ENCODE results near the gene UBE2K.

DNA sequence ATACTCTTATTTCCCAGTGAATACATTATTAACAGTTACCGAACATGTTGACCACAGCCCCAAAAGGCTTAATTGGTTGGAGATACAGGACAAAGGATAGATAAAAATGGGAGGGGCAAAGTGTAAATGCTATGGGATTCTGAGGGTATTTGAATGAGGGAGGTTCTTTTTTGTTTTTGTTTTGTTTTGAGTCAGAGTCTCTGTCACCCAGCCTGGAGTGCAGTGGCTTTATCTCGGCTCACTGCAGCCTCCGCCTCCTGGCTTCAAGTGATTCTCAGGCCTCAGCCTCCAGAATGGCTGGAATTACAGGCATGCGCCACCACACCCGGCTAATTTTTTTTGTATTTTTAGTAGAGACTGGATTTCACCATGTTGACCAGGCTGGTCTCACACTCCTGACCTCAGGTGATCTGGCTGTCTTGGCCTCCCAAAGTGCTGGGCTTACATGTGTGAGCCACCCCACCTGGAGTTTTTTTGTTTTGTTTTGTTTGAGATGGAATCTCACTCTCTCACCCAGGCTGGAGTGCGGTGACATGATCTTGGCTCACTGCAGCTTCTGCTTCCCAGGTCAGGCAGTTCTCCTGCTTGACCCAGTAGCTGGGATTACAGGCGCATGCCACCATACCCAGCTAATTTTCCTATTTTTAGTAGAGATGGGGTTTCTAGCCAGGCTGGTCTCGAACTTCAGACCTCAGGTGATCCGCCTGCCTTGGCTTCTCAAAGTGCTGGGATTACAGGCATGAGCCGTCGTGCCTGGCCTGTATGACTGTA is 9.0 kb downstream of the UBE2K start:
- TF ChIP-seq, protein P1, sequence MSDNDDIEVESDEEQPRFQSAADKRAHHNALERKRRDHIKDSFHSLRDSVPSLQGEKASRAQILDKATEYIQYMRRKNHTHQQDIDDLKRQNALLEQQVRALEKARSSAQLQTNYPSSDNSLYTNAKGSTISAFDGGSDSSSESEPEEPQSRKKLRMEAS (IDR thresholded peaks at IDR 0.05): no peak
- TF ChIP-seq YY1 (IDR thresholded peaks at IDR 0.05; ENCODE audit: low read depth): no peak
- no peak for TF ChIP-seq CEBPB (IDR thresholded peaks at IDR 0.05)
- TF ChIP-seq EP300 (IDR thresholded peaks at IDR 0.05; ENCODE audit: borderline replicate concordance): no peak
- TF ChIP-seq TAF1 (IDR thresholded peaks at IDR 0.05; ENCODE audit: low read depth): no peak
- TF ChIP-seq, protein P2, sequence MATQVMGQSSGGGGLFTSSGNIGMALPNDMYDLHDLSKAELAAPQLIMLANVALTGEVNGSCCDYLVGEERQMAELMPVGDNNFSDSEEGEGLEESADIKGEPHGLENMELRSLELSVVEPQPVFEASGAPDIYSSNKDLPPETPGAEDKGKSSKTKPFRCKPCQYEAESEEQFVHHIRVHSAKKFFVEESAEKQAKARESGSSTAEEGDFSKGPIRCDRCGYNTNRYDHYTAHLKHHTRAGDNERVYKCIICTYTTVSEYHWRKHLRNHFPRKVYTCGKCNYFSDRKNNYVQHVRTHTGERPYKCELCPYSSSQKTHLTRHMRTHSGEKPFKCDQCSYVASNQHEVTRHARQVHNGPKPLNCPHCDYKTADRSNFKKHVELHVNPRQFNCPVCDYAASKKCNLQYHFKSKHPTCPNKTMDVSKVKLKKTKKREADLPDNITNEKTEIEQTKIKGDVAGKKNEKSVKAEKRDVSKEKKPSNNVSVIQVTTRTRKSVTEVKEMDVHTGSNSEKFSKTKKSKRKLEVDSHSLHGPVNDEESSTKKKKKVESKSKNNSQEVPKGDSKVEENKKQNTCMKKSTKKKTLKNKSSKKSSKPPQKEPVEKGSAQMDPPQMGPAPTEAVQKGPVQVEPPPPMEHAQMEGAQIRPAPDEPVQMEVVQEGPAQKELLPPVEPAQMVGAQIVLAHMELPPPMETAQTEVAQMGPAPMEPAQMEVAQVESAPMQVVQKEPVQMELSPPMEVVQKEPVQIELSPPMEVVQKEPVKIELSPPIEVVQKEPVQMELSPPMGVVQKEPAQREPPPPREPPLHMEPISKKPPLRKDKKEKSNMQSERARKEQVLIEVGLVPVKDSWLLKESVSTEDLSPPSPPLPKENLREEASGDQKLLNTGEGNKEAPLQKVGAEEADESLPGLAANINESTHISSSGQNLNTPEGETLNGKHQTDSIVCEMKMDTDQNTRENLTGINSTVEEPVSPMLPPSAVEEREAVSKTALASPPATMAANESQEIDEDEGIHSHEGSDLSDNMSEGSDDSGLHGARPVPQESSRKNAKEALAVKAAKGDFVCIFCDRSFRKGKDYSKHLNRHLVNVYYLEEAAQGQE (IDR thresholded peaks at IDR 0.05; ENCODE audit: low read depth): no peak
- no peak for TF ChIP-seq RAD21 (IDR thresholded peaks at IDR 0.05; ENCODE audit: low read depth)
- no peak for TF ChIP-seq ZBTB7A (IDR thresholded peaks at IDR 0.05; ENCODE audit: low read depth)
- no peak for TF ChIP-seq FOXM1 (IDR thresholded peaks at IDR 0.05; ENCODE audit: borderline replicate concordance, low read depth)
- TF ChIP-seq CREB1 (IDR thresholded peaks at IDR 0.05; ENCODE audit: low read depth): no peak
- no peak for TF ChIP-seq EGR1 (IDR thresholded peaks at IDR 0.05)
- TF ChIP-seq NFIC (IDR thresholded peaks at IDR 0.05): no peak
- peak; percentile 18; the same call in 1 of the 2 replicates for TF ChIP-seq TEAD4 (IDR thresholded peaks at IDR 0.05)
